HepG2 (cell line): ENCODE data around the gene SPAG8. TPM values are rescaled to one million over a fixed set of nuclear protein-coding genes. Genes with fewer than 3 reads are reported as not detected.

Source experiments
- BRCA1 ChIP-seq: sonication (generic); formaldehyde crosslinking; IDR thresholded peaks from 2 replicates; pipeline ENCODE4 v1.4.0; 2020; ENCODE audit warnings: missing genetic modification reagents
- BRD4 ChIP-seq: sonication (generic); formaldehyde crosslinking; IDR thresholded peaks from 2 replicates; pipeline ENCODE4 v1.4.0; 2020; ENCODE audit warnings: missing genetic modification reagents
- CEBPZ ChIP-seq: IDR thresholded peaks from 2 replicates; pipeline ENCODE4 v1.6.1; 2012; ENCODE audit warnings: low read length, improper control_type of control experiment
- HOXD1 ChIP-seq: sonication (generic); formaldehyde crosslinking; IDR thresholded peaks from 2 replicates; pipeline ENCODE4 v1.5.0; 2020; ENCODE audit warnings: missing genetic modification reagents
- IKZF1 ChIP-seq: fragments of 450-650 bp; IDR thresholded peaks from 2 replicates; pipeline ENCODE4 v1.7.1; 2016
- IKZF4 ChIP-seq: sonication (generic); formaldehyde crosslinking; IDR thresholded peaks from 2 replicates; pipeline ENCODE4 v1.5.1; 2020; ENCODE audit warnings: borderline replicate concordance, mild to moderate bottlenecking, low read depth, missing genetic modification reagents; ENCODE audit errors: not compliant biosample characterization
- KAT2B ChIP-seq: fragments of 150-350 bp; IDR thresholded peaks from 2 replicates; pipeline ENCODE4 v1.6.1; 2014; ENCODE audit warnings: low read depth, low read length, borderline replicate concordance
- NCOR1 ChIP-seq: fragments of 200-600 bp; sonication (generic); IDR thresholded peaks from 2 replicates; pipeline ENCODE4 v1.7.0; 2017; ENCODE audit warnings: antibody characterized with exemption, low read length, borderline replicate concordance
- NFKBIZ ChIP-seq: IDR thresholded peaks from 2 replicates; pipeline ENCODE4 v1.6.1; 2018; ENCODE audit warnings: missing genetic modification reagents, missing compliant biosample characterization
- RAD21 ChIP-seq: fragments of 450-650 bp; formaldehyde crosslinking; IDR thresholded peaks from 2 replicates; pipeline ENCODE4 v1.5.0; 2020; ENCODE audit warnings: mild to moderate bottlenecking
- SNRNP70 ChIP-seq: fragments of 200-400 bp; formaldehyde crosslinking; IDR thresholded peaks from 2 replicates; pipeline ENCODE4 v1.6.1; 2017; ENCODE audit warnings: mild to moderate bottlenecking, low read depth, low read length, moderate library complexity
- SP5 ChIP-seq: IDR thresholded peaks from 2 replicates; pipeline ENCODE4 v1.6.1; 2016; ENCODE audit warnings: low read depth, borderline replicate concordance
- THRA ChIP-seq: sonication (generic); formaldehyde crosslinking; IDR thresholded peaks from 2 replicates; pipeline ENCODE4 v1.4.0; 2020; ENCODE audit warnings: missing genetic modification reagents, borderline replicate concordance
- ZFP91 ChIP-seq: sonication (generic); formaldehyde crosslinking; IDR thresholded peaks from 2 replicates; pipeline ENCODE4 v1.9.0; 2022; ENCODE audit warnings: missing genetic modification reagents, mild to moderate bottlenecking, borderline replicate concordance
- ZFYVE20 ChIP-seq: sonication (generic); formaldehyde crosslinking; IDR thresholded peaks from 2 replicates; pipeline ENCODE4 v1.8.0; 2023; ENCODE audit warnings: low read depth, mild to moderate bottlenecking, moderate library complexity, missing genetic modification reagents, borderline replicate concordance
- ZNF280B ChIP-seq: sonication (generic); formaldehyde crosslinking; IDR thresholded peaks from 2 replicates; pipeline ENCODE4 v1.5.0; 2020; ENCODE audit warnings: missing genetic modification reagents, mild to moderate bottlenecking, borderline replicate concordance
- ZNF510 ChIP-seq: sonication (generic); formaldehyde crosslinking; IDR thresholded peaks from 2 replicates; pipeline ENCODE4 v1.4.0; 2020; ENCODE audit warnings: low read depth, mild to moderate bottlenecking, missing genetic modification reagents
- ZNF557 ChIP-seq: sonication (generic); formaldehyde crosslinking; IDR thresholded peaks from 2 replicates; pipeline ENCODE4 v1.4.0; 2020; ENCODE audit warnings: missing genetic modification reagents
- ZNF558 ChIP-seq: sonication (generic); formaldehyde crosslinking; IDR thresholded peaks from 2 replicates; pipeline ENCODE4 v1.9.0; 2022; ENCODE audit warnings: mild to moderate bottlenecking, missing genetic modification reagents, borderline replicate concordance
- ZNF678 ChIP-seq: sonication (generic); formaldehyde crosslinking; IDR thresholded peaks from 2 replicates; pipeline ENCODE4 v1.4.0; 2020; ENCODE audit warnings: mild to moderate bottlenecking, missing genetic modification reagents
- ZNF709 ChIP-seq: sonication (generic); formaldehyde crosslinking; IDR thresholded peaks from 2 replicates; pipeline ENCODE4 v1.5.0; 2020; ENCODE audit warnings: mild to moderate bottlenecking, missing genetic modification reagents
- ZNF724P ChIP-seq: sonication (generic); formaldehyde crosslinking; IDR thresholded peaks from 2 replicates; pipeline ENCODE4 v1.8.0; 2022; ENCODE audit warnings: missing genetic modification reagents, borderline replicate concordance
- polyA plus RNA-seq, 8 experiments: library from polyadenylated mRNA; depleted of rRNA in 3 of 8; stranded (reverse) in 7 of 8; unstranded in 1 of 8; fragments of >200 nt; fragmentation: Illumina TruSeq in 4 of 8; extraction: Trizol in 4 of 8; gene quantifications; 2 replicates each; pipeline versions ENCODE4 v1.2.1 to v1.2.3, GENCODE V29; 2011 to 2016; ENCODE audit warnings: low read depth in 4 of 8, missing spikeins in 1 of 8, mixed read lengths in 1 of 8; ENCODE audit not compliant: insufficient read depth in 1 of 8
- total RNA-seq, 5 experiments: library from RNA; depleted of rRNA; stranded (reverse); fragments of >200 nt; fragmentation: Illumina TruSeq; extraction: Trizol; gene quantifications; 2 replicates each; pipeline ENCODE4 v1.2.3, GENCODE V29; 2016; ENCODE audit warnings: low read depth in 1 of 5

The SPAG8 gene
- total and polyA plus RNA-seq, 2 of the 13 experiments (the other 11 are each of a cell fraction or from before 2014, with no cell fraction given) = 0.18 to 0.27 TPM

- TF ChIP-seq ZNF280B (CRISPR knock-in tag) (no peak), CEBPZ (no peak), NFKBIZ (no peak), RAD21 (no peak), BRD4 (CRISPR knock-in tag) (no peak), HOXD1 (CRISPR knock-in tag) (no peak), THRA (CRISPR knock-in tag) (peak; percentile 37; the same call in 1 of the 2 replicates), SP5 (CRISPR knock-in tag) (no peak), ZNF510 (CRISPR knock-in tag) (no peak), ZNF678 (CRISPR knock-in tag) (no peak), ZNF724P (CRISPR knock-in tag) (no peak), ZFP91 (CRISPR knock-in tag) (no peak), ZFYVE20 (no peak), IKZF4 (CRISPR knock-in tag) (no peak), IKZF1 (no peak), ZNF557 (CRISPR knock-in tag) (no peak), ZNF709 (CRISPR knock-in tag) (no peak), ZNF558 (CRISPR knock-in tag) (no peak), KAT2B (no peak), NCOR1 (peak; percentile 25; the same call in 1 of the 2 replicates), BRCA1 (no peak), SNRNP70 (no peak)
Observed at GRCh38 chr9:35834260-35835215, 22.5 kb upstream of the SPAG8 start (continued).
